ENCODE data around the gene RXFP3.

The RXFP3 gene

GRCh38 chr5:33957577-33958150 lies 21.5 kb downstream of the RXFP3 start:
- Histone ChIP-seq H3K27ac (ENCODE audit: low read length) (no peak overlapping the region), H3K9ac (ENCODE audit: low read length) (no peak overlapping the region), H3K27me3 (replicated peaks; ENCODE audit: insufficient read depth, low read length) (no peaks in the 10 kb centered on the region), H3K36me3 (replicated peaks; ENCODE audit: insufficient read depth, low read length) (no peaks in the 10 kb centered on the region), H3K4me2 (ENCODE audit: low read depth, low read length) (no peak overlapping the region), H3F3A (ENCODE audit: insufficient read depth, low read length) (no peaks in the 10 kb centered on the region), H3K4me3 (ENCODE audit: low read length) (no peak overlapping the region), H3K9me3 (replicated peaks; ENCODE audit: insufficient read depth, low read length) (no peaks in the 10 kb centered on the region), H3K4me1 (ENCODE audit: low read length) (no peaks in the 10 kb centered on the region), H2AFZ (ENCODE audit: low read length) (no peak overlapping the region), H4K20me1 (ENCODE audit: insufficient read depth, low read length) (no peaks in the 10 kb centered on the region), H3K79me2 (ENCODE audit: low read length) (no peaks in the 10 kb centered on the region), H3K9me2 (replicated peaks; ENCODE audit: insufficient read depth, low read length) (no peaks in the 10 kb centered on the region)
- no peak for TF ChIP-seq EZH2phosphoT487 (IDR thresholded peaks at IDR 0.05; ENCODE audit: low read length)
- TF ChIP-seq EZH2 (optimal IDR thresholded peaks at IDR 0.05; ENCODE audit: low read depth, low read length), result no peak
- no peak for TF ChIP-seq CTCF (IDR thresholded peaks at IDR 0.05; ENCODE audit: low read length)
- no peak for DNase-seq

DNA sequence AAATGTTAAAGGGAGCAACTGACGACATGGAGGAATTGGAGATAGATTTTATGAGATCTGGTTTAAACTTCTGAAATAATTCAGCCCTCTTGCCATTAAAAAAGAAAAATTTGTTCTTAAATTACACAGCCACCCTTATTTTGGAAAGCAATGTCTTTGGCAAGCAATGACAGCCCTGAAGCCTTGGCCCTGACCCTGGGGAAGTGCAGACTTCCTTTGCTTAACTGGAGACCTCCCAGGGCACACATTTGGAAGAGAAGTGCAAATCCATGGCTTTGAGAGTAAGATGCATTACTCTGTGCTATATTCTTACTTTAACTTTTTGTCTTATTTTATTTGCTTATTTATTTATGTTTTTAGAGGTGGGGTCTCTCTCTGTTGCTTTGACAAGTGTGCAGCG lies 22.0 kb downstream of the RXFP3 start:
- H3K4me3 ChIP-seq (ENCODE audit: low read length), result no peak overlapping the region
- H4K20me1 ChIP-seq (ENCODE audit: insufficient read depth, low read length), result no peaks in the 10 kb centered on the region
- H3F3A ChIP-seq (ENCODE audit: insufficient read depth, low read length), result no peaks in the 10 kb centered on the region
- TF ChIP-seq EZH2 (optimal IDR thresholded peaks at IDR 0.05; ENCODE audit: low read depth, low read length) (no peak), CTCF (IDR thresholded peaks at IDR 0.05; ENCODE audit: low read length) (no peak), EZH2phosphoT487 (IDR thresholded peaks at IDR 0.05; ENCODE audit: low read length) (no peak)
- H3K27ac ChIP-seq (ENCODE audit: low read length), result no peak overlapping the region
- H3K9me2 ChIP-seq (replicated peaks; ENCODE audit: insufficient read depth, low read length), result no peaks in the 10 kb centered on the region
- H3K9me3 ChIP-seq (replicated peaks; ENCODE audit: insufficient read depth, low read length), result no peaks in the 10 kb centered on the region
- no peak overlapping the region for H3K4me2 ChIP-seq (ENCODE audit: low read depth, low read length)
- no peaks in the 10 kb centered on the region for H3K27me3 ChIP-seq (replicated peaks; ENCODE audit: insufficient read depth, low read length)
- no peaks in the 10 kb centered on the region for H3K79me2 ChIP-seq (ENCODE audit: low read length)
- H2AFZ ChIP-seq (ENCODE audit: low read length), result no peak overlapping the region
- no peaks in the 10 kb centered on the region for H3K36me3 ChIP-seq (replicated peaks; ENCODE audit: insufficient read depth, low read length)
- no peaks in the 10 kb centered on the region for H3K4me1 ChIP-seq (ENCODE audit: low read length)
- DNase-seq, result no peak
- H3K9ac ChIP-seq (ENCODE audit: low read length), result no peak overlapping the region

DNA sequence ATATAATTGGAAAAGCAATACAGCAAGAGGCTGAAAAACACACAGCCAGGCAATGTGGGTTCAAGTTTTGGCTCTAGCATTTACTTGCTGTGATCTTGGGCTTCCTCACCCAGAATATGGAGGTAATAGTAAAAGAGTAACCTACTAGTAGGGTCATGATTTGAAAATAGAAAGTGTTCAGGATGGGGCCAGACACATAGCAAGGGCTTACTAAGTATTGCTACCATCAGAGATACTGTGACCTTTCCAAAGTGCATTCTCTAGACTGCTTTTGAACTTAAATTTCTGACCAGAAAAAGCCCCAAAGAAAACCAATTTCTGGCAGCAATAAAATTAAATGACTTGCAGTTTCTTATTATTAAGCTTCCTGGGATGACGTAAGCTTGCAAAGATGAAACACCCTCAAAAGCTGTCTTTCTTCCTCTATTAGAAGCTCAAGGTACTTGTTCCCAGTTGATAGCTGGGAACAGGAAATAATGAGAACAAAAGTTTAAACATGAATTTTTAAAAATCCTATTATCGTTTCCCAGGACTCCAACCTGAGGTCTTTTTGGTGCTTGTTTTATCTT lies 28.0 kb downstream of the RXFP3 start:
- H3F3A ChIP-seq (ENCODE audit: insufficient read depth, low read length), result no peaks in the 10 kb centered on the region
- H3K9me2 ChIP-seq (replicated peaks; ENCODE audit: insufficient read depth, low read length), result no peaks in the 10 kb centered on the region
- no peak for DNase-seq
- H3K4me1 ChIP-seq (ENCODE audit: low read length), result no peaks in the 10 kb centered on the region
- TF ChIP-seq EZH2 (optimal IDR thresholded peaks at IDR 0.05; ENCODE audit: low read depth, low read length), result no peak
- no peak for TF ChIP-seq CTCF (IDR thresholded peaks at IDR 0.05; ENCODE audit: low read length)
- TF ChIP-seq EZH2phosphoT487 (IDR thresholded peaks at IDR 0.05; ENCODE audit: low read length), result no peak
- no peak overlapping the region for H3K9ac ChIP-seq (ENCODE audit: low read length)
- no peaks in the 10 kb centered on the region for H3K79me2 ChIP-seq (ENCODE audit: low read length)
- no peaks in the 10 kb centered on the region for H4K20me1 ChIP-seq (ENCODE audit: insufficient read depth, low read length)
- H2AFZ ChIP-seq (ENCODE audit: low read length), result no peak overlapping the region
- no peaks in the 10 kb centered on the region for H3K27me3 ChIP-seq (replicated peaks; ENCODE audit: insufficient read depth, low read length)
- no peaks in the 10 kb centered on the region for H3K9me3 ChIP-seq (replicated peaks; ENCODE audit: insufficient read depth, low read length)
- H3K27ac ChIP-seq (ENCODE audit: low read length), result no peak overlapping the region
- H3K4me3 ChIP-seq (ENCODE audit: low read length), result no peak overlapping the region
- H3K36me3 ChIP-seq (replicated peaks; ENCODE audit: insufficient read depth, low read length), result no peaks in the 10 kb centered on the region
- no peak overlapping the region for H3K4me2 ChIP-seq (ENCODE audit: low read depth, low read length)
